IPS-18a (cell line): ENCODE results near the gene UMAD1.

Source experiments
- H3K27ac ChIP-seq: one replicate; pipeline ENCODE4 v1.5.1; 2013; ENCODE audit warnings: low read length
- H3K27me3 ChIP-seq: one replicate; pipeline ENCODE4 v1.6.1; 2013; ENCODE audit warnings: mild to moderate bottlenecking, low read length; ENCODE audit not compliant: control insufficient read depth, insufficient read depth
- H3K36me3 ChIP-seq: one replicate; pipeline ENCODE4 v1.6.1; 2013; ENCODE audit warnings: low read depth, low read length; ENCODE audit not compliant: control insufficient read depth
- H3K4me1 ChIP-seq: one replicate; pipeline ENCODE4 v1.6.1; 2013; ENCODE audit warnings: low read depth, low read length; ENCODE audit not compliant: control insufficient read depth
- H3K4me3 ChIP-seq: one replicate; pipeline ENCODE4 v1.5.1; 2013; ENCODE audit warnings: low read length
- H3K9ac ChIP-seq: one replicate; pipeline ENCODE4 v1.6.1; 2013; ENCODE audit warnings: mild to moderate bottlenecking, low read length, moderate library complexity
- H3K9me3 ChIP-seq: one replicate; pipeline ENCODE4 v1.6.1; 2013; ENCODE audit warnings: low read depth, low read length; ENCODE audit not compliant: control insufficient read depth

UMAD1 gene

GRCh38 chr7:7640221-7641128 is at the start of gene UMAD1:
Gene UMAD1 (plus strand): TSS chr7:7640752. CDS start chr7:7673372, 32,620 bp downstream.
- H3K9me3 ChIP-seq, result no peaks in the 10 kb centered on the region
- H3K36me3 ChIP-seq, result peaks cover 11% of the 10 kb centered on the region
- peaks cover 14% of the 10 kb centered on the region for H3K4me1 ChIP-seq
- H3K9ac ChIP-seq, result peak within 1 kb of the TSS; percentile 86
- H3K27ac ChIP-seq, result peak within 1 kb of the TSS; percentile 54
- H3K27me3 ChIP-seq, result no peaks in the 10 kb centered on the region
- peak within 1 kb of the TSS; percentile 88 for H3K4me3 ChIP-seq

- no peaks in the 10 kb centered on the region for H3K9me3 ChIP-seq
- H3K36me3 ChIP-seq, result peaks cover 40% of the 10 kb centered on the region
Observed at GRCh38 chr7:7595451-7595850, 45.1 kb upstream of the UMAD1 start.

GRCh38 chr7:7596176-7596575 is 44.4 kb upstream of the UMAD1 start:
- Histone ChIP-seq H3K36me3 (peaks cover 35% of the 10 kb centered on the region), H3K4me3 (no peak overlapping the region), H3K4me1 (no peaks in the 10 kb centered on the region), H3K27me3 (no peaks in the 10 kb centered on the region), H3K27ac (no peak overlapping the region), H3K9me3 (no peaks in the 10 kb centered on the region), H3K9ac (no peak overlapping the region)

More at GRCh38 chr7:7595451-7595850, 45.1 kb upstream of the UMAD1 start:
- H3K4me1 ChIP-seq, result no peaks in the 10 kb centered on the region
- H3K27ac ChIP-seq, result no peak overlapping the region
- H3K9ac ChIP-seq, result no peak overlapping the region
- no peaks in the 10 kb centered on the region for H3K27me3 ChIP-seq
- H3K4me3 ChIP-seq, result no peak overlapping the region

GRCh38 chr7:7607010-7607409 is 33.5 kb upstream of the UMAD1 start:
- H3K27ac ChIP-seq, result no peak overlapping the region

GRCh38 chr7:7609330-7609729 is 31.2 kb upstream of the UMAD1 start:
- peaks cover 23% of the 10 kb centered on the region for H3K36me3 ChIP-seq
- no peaks in the 10 kb centered on the region for H3K27me3 ChIP-seq
- no peaks in the 10 kb centered on the region for H3K9me3 ChIP-seq
- H3K4me3 ChIP-seq, result no peak overlapping the region
- H3K4me1 ChIP-seq, result no peaks in the 10 kb centered on the region
- no peak overlapping the region for H3K9ac ChIP-seq
- no peak overlapping the region for H3K27ac ChIP-seq

More at GRCh38 chr7:7607010-7607409, 33.5 kb upstream of the UMAD1 start:
- no peaks in the 10 kb centered on the region for H3K9me3 ChIP-seq
- peaks cover 23% of the 10 kb centered on the region for H3K36me3 ChIP-seq
- no peak overlapping the region for H3K4me3 ChIP-seq
- H3K9ac ChIP-seq, result no peak overlapping the region
- H3K4me1 ChIP-seq, result no peaks in the 10 kb centered on the region
- H3K27me3 ChIP-seq, result no peaks in the 10 kb centered on the region

- no peaks in the 10 kb centered on the region for H3K27me3 ChIP-seq
- no peak overlapping the region for H3K27ac ChIP-seq
- no peaks in the 10 kb centered on the region for H3K9me3 ChIP-seq
- no peak overlapping the region for H3K4me3 ChIP-seq
- peaks cover 9% of the 10 kb centered on the region for H3K36me3 ChIP-seq
- H3K4me1 ChIP-seq, result no peaks in the 10 kb centered on the region
- no peak overlapping the region for H3K9ac ChIP-seq
Observed at GRCh38 chr7:7612519-7612918, 28.0 kb upstream of the UMAD1 start.

- Histone ChIP-seq H3K4me1 (no peaks in the 10 kb centered on the region), H3K27ac (no peak overlapping the region), H3K9ac (no peak overlapping the region), H3K9me3 (no peaks in the 10 kb centered on the region), H3K27me3 (no peaks in the 10 kb centered on the region), H3K4me3 (no peak overlapping the region), H3K36me3 (peaks cover 5% of the 10 kb centered on the region)
Observed at GRCh38 chr7:7613210-7613609, 27.3 kb upstream of the UMAD1 start.

GRCh38 chr7:7614018-7614741 is 26.4 kb upstream of the UMAD1 start:
- Histone ChIP-seq H3K9ac (no peak overlapping the region), H3K27ac (no peak overlapping the region), H3K9me3 (no peaks in the 10 kb centered on the region), H3K4me1 (no peaks in the 10 kb centered on the region), H3K36me3 (peaks cover 3% of the 10 kb centered on the region), H3K4me3 (no peak overlapping the region), H3K27me3 (no peaks in the 10 kb centered on the region)

GRCh38 chr7:7617550-7617949 is 23.0 kb upstream of the UMAD1 start:
- Histone ChIP-seq H3K36me3 (no peaks in the 10 kb centered on the region), H3K27ac (no peak overlapping the region), H3K9me3 (no peaks in the 10 kb centered on the region), H3K27me3 (no peaks in the 10 kb centered on the region), H3K4me1 (no peaks in the 10 kb centered on the region), H3K9ac (no peak overlapping the region), H3K4me3 (no peak overlapping the region)

- Histone ChIP-seq H3K9ac (no peak overlapping the region), H3K27ac (no peak overlapping the region), H3K4me3 (no peak overlapping the region), H3K27me3 (no peaks in the 10 kb centered on the region), H3K4me1 (no peaks in the 10 kb centered on the region), H3K36me3 (no peaks in the 10 kb centered on the region), H3K9me3 (no peaks in the 10 kb centered on the region)
Observed at GRCh38 chr7:7618410-7618809, 22.1 kb upstream of the UMAD1 start.

GRCh38 chr7:7620236-7620635 is 20.3 kb upstream of the UMAD1 start:
- no peak overlapping the region for H3K4me3 ChIP-seq

More at GRCh38 chr7:7620236-7620635, 20.3 kb upstream of the UMAD1 start:
- Histone ChIP-seq H3K4me1 (no peaks in the 10 kb centered on the region), H3K9me3 (no peaks in the 10 kb centered on the region), H3K27ac (no peak overlapping the region), H3K27me3 (no peaks in the 10 kb centered on the region), H3K9ac (no peak overlapping the region), H3K36me3 (no peaks in the 10 kb centered on the region)
